HG03064 (cell line): ENCODE data around the gene IZUMO4.

Experiments used
- ATAC-seq: cut with Tn5 transposase; IDR thresholded peaks from one replicate; pipeline ENCODE4 v1.9.1; 2021; ENCODE audit warnings: low read depth; ENCODE audit not compliant: unreplicated experiment

The IZUMO4 gene

GRCh38 chr19:2096480-2097202 lies at the start of gene IZUMO4:
IZUMO4 (plus strand) TSS chr19:2096915; CDS start chr19:2096946, 31 bp downstream.
- ATAC-seq = peak; percentile 55

- no peak for ATAC-seq
Observed at GRCh38 chr19:2047076-2047448, 49.7 kb upstream of the IZUMO4 start.

GRCh38 chr19:2047449-2048103 lies 49.1 kb upstream of the IZUMO4 start:
- ATAC-seq = no peak

- ATAC-seq = no peak
Observed at GRCh38 chr19:2048104-2048958, 48.4 kb upstream of the IZUMO4 start.

GRCh38 chr19:2048959-2049740 lies 47.6 kb upstream of the IZUMO4 start:
- no peak for ATAC-seq

- no peak for ATAC-seq
Observed at GRCh38 chr19:2049741-2050348, 46.9 kb upstream of the IZUMO4 start.

- ATAC-seq = no peak
Observed at GRCh38 chr19:2050349-2050990, 46.2 kb upstream of the IZUMO4 start.

GRCh38 chr19:2050991-2051772 lies 45.5 kb upstream of the IZUMO4 start, which contains the start of gene MKNK2:
MKNK2 (minus strand) TSS chr19:2051244; CDS start chr19:2050851, 393 bp downstream.
- ATAC-seq = no peak

- no peak for ATAC-seq
Observed at GRCh38 chr19:2051773-2052704, 44.7 kb upstream of the IZUMO4 start.

- no peak for ATAC-seq
Observed at GRCh38 chr19:2053601-2054389, 42.9 kb upstream of the IZUMO4 start.

- ATAC-seq = no peak
Observed at GRCh38 chr19:2054763-2055162, 42.0 kb upstream of the IZUMO4 start.

GRCh38 chr19:2055931-2056836 lies 40.5 kb upstream of the IZUMO4 start:
- ATAC-seq = no peak

- ATAC-seq = no peak
Observed at GRCh38 chr19:2056837-2057192, 39.9 kb upstream of the IZUMO4 start.

GRCh38 chr19:2057484-2058469 lies 38.9 kb upstream of the IZUMO4 start:
- ATAC-seq = no peak
